ENCODE results near the gene WNK4. TPM values are rescaled to one million over a fixed set of nuclear protein-coding genes. Genes with fewer than 3 reads are reported as not detected.
A peak's percentile ranks its signal among the peaks of the same experiment; 100 is the strongest.
"Not testable (repeated sequence)": the region's sequence is repeated elsewhere in the genome, so short reads cannot be mapped to it uniquely, and the experiment has no call there.

The WNK4 gene
- total RNA-seq, 3 donors from 2014 or later = 17.5 to 55.8 (median 32.4) TPM

DNA sequence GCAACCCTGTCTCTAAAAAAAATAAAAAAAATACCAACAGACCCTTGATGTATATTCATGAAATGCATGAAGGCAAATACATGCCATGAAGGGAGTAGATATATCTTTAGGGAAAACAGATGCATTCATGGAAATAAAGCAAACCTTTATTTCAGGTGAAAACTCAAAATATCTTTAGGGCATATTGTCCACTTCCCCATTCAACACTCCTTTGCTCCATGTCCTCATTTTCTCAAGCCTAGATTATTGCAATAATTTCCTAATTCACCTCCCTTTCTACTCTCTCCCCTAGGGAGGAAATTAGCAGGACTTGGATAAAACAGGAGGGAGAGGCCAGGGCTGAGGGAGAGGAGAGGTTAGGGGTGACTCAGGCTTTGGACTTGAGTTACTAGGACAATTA is 12.9 kb upstream of the WNK4 start:
- intact Hi-C loops (cut with DNase I, micrococcal nuclease) = no loop called here
- Histone ChIP-seq H3K4me1 (ENCODE audit: low read depth) (peaks cover 3% of the 10 kb centered on the region), H3K9me3 (no peaks in the 10 kb centered on the region), H3K36me3 (ENCODE audit: low read depth) (no peaks in the 10 kb centered on the region), H3K4me3 (no peak overlapping the region)
- no peak for DNase-seq
- TF ChIP-seq CTCF (IDR thresholded peaks at IDR 0.05) = no peak
- ATAC-seq = no peak

GRCh38 chr17:42768006-42768405 is 12.4 kb upstream of the WNK4 start:
- H3K4me1 ChIP-seq (ENCODE audit: low read depth); H3K36me3 ChIP-seq (ENCODE audit: low read depth); H3K4me3 ChIP-seq; H3K9me3 ChIP-seq; intact Hi-C loops (cut with DNase I, micrococcal nuclease); ATAC-seq; DNase-seq: not testable (repeated sequence)

DNA sequence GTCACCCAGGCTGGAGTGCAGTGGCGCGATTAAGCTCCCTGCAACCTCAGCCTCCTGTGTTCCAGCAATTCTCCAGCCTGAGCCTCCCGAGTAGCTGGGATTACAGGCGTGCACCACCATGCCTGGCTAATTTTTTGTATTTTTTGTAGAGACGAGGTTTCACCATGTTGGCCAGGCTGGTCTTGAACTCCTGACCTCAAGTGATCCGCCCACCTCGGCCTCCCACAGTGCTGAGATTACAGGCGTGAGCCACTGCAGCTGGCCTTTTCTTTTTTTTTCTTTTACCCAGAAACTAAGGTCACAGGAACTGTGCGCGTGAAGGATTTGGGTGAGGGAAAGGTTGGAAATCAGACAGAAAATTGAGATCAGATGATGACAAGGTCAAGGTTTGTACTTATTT is 10.4 kb upstream of the WNK4 start:
- not testable (repeated sequence) for H3K9me3 ChIP-seq

DNA sequence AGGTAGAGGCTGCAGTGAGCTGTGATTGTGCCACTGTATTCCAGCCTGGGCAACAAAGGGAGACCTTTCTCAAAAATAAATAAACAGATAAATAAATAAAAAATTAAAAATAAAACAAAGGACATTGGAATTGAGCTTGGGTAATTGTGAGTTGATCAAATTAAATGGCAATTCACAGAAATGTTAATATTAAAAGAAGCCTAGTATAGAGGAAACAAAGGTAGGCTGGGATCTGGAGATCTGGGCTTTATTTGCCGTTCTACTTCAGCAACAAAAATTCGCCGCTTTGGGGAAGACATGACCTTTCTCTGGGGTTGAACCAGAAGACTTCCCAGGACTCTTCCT is 7.5 kb upstream of the WNK4 start:
- intact Hi-C loops (cut with DNase I, micrococcal nuclease) = no loop called here
- ATAC-seq = no peak
- TF ChIP-seq CTCF (IDR thresholded peaks at IDR 0.05) = no peak

More for the DNA sequence above, 10.4 kb upstream of the WNK4 start:
- H3K36me3 ChIP-seq (ENCODE audit: low read depth); intact Hi-C loops (cut with DNase I, micrococcal nuclease); DNase-seq; H3K4me3 ChIP-seq; ATAC-seq: not testable (repeated sequence)
- H3K4me1 ChIP-seq (ENCODE audit: low read depth) = peaks cover 11% of the 10 kb centered on the region

DNA sequence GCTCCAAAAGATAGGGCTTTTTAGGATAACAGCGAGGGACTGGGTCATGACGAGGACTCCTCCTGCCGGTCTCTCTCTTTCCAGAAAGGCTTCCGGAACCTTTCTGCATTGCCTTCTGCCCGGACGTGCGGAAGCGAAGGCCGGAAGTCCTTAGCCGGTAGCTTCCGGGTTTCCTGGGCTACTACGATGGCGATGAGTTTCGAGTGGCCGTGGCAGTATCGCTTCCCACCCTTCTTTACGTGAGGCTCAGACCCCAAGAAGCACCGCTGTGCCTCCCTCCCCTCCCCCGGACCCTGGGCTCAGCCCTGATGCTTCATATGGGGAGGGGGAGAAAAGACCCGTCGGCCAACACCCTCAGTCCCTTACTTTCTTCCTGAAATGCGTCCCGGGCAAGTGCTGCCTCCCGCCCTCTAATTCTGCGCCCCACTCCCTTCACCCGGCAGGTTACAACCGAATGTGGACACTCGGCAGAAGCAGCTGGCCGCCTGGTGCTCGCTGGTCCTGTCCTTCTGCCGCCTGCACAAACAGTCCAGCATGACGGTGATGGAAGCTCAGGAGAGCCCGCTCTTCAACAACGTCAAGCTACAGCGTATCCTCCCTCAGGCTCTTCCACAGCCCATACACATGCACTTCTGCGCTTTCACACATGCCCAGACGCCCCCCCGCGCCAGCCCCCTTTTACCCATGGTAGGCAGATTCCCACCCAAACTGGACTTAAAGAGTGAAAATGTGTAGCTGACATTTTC is 6.9 kb upstream of the WNK4 start, which contains the start of gene VPS25:
TSS of gene VPS25 (plus strand) at position 160 of the 746 bp plus-strand sequence. CDS start at position 187, 27 bp downstream.
- ATAC-seq = peak; percentile 98
- Histone ChIP-seq H3K4me3 (peak within 1 kb of the TSS; percentile 76), H3K9me3 (no peaks in the 10 kb centered on the region), H3K4me1 (ENCODE audit: low read depth) (peaks cover 20% of the 10 kb centered on the region), H3K36me3 (ENCODE audit: low read depth) (peaks cover 3% of the 10 kb centered on the region)
- TF ChIP-seq CTCF (IDR thresholded peaks at IDR 0.05) = no peak
- peak; percentile 83 to 86 (median 85) for DNase-seq
- intact Hi-C loops (cut with DNase I, micrococcal nuclease) = no loop called here

More for the DNA sequence above, 7.5 kb upstream of the WNK4 start:
- peaks cover 3% of the 10 kb centered on the region for H3K36me3 ChIP-seq (ENCODE audit: low read depth)
- H3K4me3 ChIP-seq = no peak overlapping the region
- DNase-seq = no peak
- H3K9me3 ChIP-seq = no peaks in the 10 kb centered on the region
- peaks cover 20% of the 10 kb centered on the region for H3K4me1 ChIP-seq (ENCODE audit: low read depth)

DNA sequence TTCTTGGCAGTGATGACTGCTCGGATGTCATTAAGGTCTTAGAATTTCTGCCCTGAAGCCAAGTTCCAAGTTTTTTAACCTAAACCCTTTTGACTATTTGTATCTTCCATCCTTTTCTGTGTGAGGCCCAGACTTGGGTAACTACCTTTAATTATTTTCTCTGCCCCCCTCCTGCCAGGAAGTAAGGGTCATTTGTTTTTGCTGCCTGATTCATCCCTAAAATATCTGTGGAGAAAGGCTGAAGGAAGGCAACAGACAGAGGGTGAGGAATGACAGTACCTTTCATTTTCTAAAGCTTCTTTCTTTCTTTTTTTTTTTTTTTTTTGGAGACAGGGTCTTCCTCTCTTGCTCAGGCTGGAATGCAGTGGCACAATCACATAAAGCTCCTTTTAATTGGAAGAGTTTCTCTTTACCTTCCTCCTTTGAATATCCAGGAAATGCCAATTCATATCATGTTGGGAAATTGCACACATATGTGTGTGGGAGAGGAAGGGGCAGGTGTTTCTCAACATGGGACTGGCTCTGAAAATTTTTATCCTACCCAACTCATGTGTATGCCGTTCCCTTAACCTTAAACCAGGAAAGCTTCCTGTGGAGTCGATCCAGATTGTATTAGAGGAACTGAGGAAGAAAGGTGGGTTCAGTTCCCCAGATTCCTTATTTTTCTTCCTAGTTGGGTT is 6.2 kb upstream of the WNK4 start:
- no peaks in the 10 kb centered on the region for H3K9me3 ChIP-seq
- peaks cover 23% of the 10 kb centered on the region for H3K4me1 ChIP-seq (ENCODE audit: low read depth)
- ATAC-seq (no peak), DNase-seq (no peak)
- H3K4me3 ChIP-seq = no peak overlapping the region
- intact Hi-C loops (cut with DNase I, micrococcal nuclease) = no loop called here
- peaks cover 3% of the 10 kb centered on the region for H3K36me3 ChIP-seq (ENCODE audit: low read depth)
- TF ChIP-seq CTCF (IDR thresholded peaks at IDR 0.05) = no peak

All from mucosa of descending colon (tissue), 3 donors.